ENCODE measurements around the gene THRA.

The THRA gene

GRCh38 chr17:40064971-40065768 lies 2.4 kb downstream of the THRA start:
- DNase-seq (ENCODE audit: low read depth in 2 of 2, low spot score in 1 of 2), result no peak

GRCh38 chr17:40065769-40066510 lies 3.2 kb downstream of the THRA start:
- no peak for DNase-seq (ENCODE audit: low read depth in 2 of 2, low spot score in 1 of 2)

GRCh38 chr17:40067710-40068109 lies 4.9 kb downstream of the THRA start:
- no peak for DNase-seq (ENCODE audit: low read depth in 2 of 2, low spot score in 1 of 2)

GRCh38 chr17:40068129-40068581 lies 5.4 kb downstream of the THRA start:
- no peak for DNase-seq (ENCODE audit: low read depth in 2 of 2, low spot score in 1 of 2)

GRCh38 chr17:40068584-40068916 lies 5.8 kb downstream of the THRA start:
- no peak for DNase-seq (ENCODE audit: low read depth in 2 of 2, low spot score in 1 of 2)

- DNase-seq (ENCODE audit: low read depth in 2 of 2, low spot score in 1 of 2), result peak; percentile 52 to 53
Measured at GRCh38 chr17:40068917-40069750, 6.4 kb downstream of the THRA start.

GRCh38 chr17:40069751-40070708 lies 7.3 kb downstream of the THRA start:
- no peak for DNase-seq (ENCODE audit: low read depth in 2 of 2, low spot score in 1 of 2)

GRCh38 chr17:40070709-40071312 lies 8.0 kb downstream of the THRA start:
- DNase-seq (ENCODE audit: low read depth in 2 of 2, low spot score in 1 of 2), result no peak

- no peak for DNase-seq (ENCODE audit: low read depth in 2 of 2, low spot score in 1 of 2)
Measured at GRCh38 chr17:40071313-40072039, 8.7 kb downstream of the THRA start.

- no peak for DNase-seq (ENCODE audit: low read depth in 2 of 2, low spot score in 1 of 2)
Measured at GRCh38 chr17:40072040-40072734, 9.4 kb downstream of the THRA start.

GRCh38 chr17:40072735-40073346 lies 10.1 kb downstream of the THRA start:
- DNase-seq (ENCODE audit: low read depth in 2 of 2, low spot score in 1 of 2), result no peak

- DNase-seq (ENCODE audit: low read depth in 2 of 2, low spot score in 1 of 2), result no peak
Measured at GRCh38 chr17:40073454-40074174, 10.8 kb downstream of the THRA start.

- no peak for DNase-seq (ENCODE audit: low read depth in 2 of 2, low spot score in 1 of 2)
Measured at GRCh38 chr17:40074175-40074512, 11.4 kb downstream of the THRA start.

- DNase-seq (ENCODE audit: low read depth in 2 of 2, low spot score in 1 of 2), result no peak
Measured at GRCh38 chr17:40074871-40075200, 12.1 kb downstream of the THRA start.

- DNase-seq (ENCODE audit: low read depth in 2 of 2, low spot score in 1 of 2), result peak in 1 of 2 donors; percentile 48
Measured at GRCh38 chr17:40075201-40075941, 12.6 kb downstream of the THRA start.

- DNase-seq (ENCODE audit: low read depth in 2 of 2, low spot score in 1 of 2), result no peak
Measured at GRCh38 chr17:40075942-40076498, 13.3 kb downstream of the THRA start.

GRCh38 chr17:40076591-40076990 lies 13.8 kb downstream of the THRA start:
- DNase-seq (ENCODE audit: low read depth in 2 of 2, low spot score in 1 of 2), result no peak
